ENCODE data around the gene CADPS. TPM values are rescaled to one million over a fixed set of nuclear protein-coding genes. Genes with fewer than 3 reads are reported as not detected.

Gene CADPS
- total and polyA plus RNA-seq, 9 of the 15 experiments (the other 6 are each of a cell fraction or from before 2014, with no cell fraction given) = not detected

DNA sequence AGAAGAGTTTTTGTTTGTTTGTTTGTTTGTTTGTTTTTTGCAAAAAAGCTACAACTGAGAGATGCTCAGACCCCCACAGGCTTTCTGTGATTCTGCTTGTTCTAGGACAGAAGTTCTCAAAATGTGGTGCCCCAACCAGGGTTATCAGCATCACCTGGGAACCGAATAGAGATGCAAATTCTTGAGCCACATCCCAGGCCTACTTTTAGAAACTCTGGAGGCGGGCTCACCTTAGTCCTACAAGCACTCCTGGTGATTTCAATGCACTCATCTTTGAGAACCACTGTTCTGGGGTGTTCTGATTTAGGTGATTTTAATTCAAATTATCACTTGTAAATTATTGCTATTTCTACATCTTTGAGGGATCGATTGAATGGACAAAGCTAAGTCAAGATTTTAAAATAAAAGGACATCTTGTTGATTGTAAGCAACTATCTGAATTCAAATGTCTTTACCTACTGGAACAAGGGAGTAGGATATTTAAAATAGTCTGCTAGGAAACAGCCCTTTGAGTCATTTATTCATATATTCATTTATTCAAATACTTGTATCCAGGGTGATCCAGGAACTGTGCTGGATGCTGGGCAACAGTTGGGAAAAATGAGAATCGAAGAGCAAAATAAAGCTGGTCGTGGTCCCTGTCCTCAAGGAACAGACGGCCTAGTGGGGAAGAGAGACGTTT, 44.7 kb upstream of the CADPS start:
- ATAC-seq (no peak), DNase-seq (ENCODE audit: extremely low read depth in 1 of 4, low spot score in 3 of 4) (no peak), FAIRE-seq (no peak)
- H3K4me2 ChIP-seq (ENCODE audit: insufficient read depth, low read length) = no peak overlapping the region
- H4K20me1 ChIP-seq (replicated peaks; ENCODE audit: control insufficient read depth, insufficient read depth, low read length) = no peaks in the 10 kb centered on the region
- ChIA-PET CTCF (ENCODE audit: low intra/inter-chr PET ratio) (no interaction called here), POLR2A (no interaction called here)
- H3K79me2 ChIP-seq (ENCODE audit: control insufficient read depth, insufficient read depth, low read length) = no peaks in the 10 kb centered on the region
- 0% methylated on average over 7 of the region's 7 CpGs for WGBS (ENCODE audit: insufficient coverage, low coverage, missing lambda C conversion rate)
- no peak overlapping the region for H3K4me3 ChIP-seq
- H3K36me3 ChIP-seq (ENCODE audit: control insufficient read depth, insufficient read depth, low read length) = no peaks in the 10 kb centered on the region
- intact Hi-C loops (cut with micrococcal nuclease) (loop anchor here (10.0 kb wide), 1 partner anchor 75 kb away; no protein-coding TSS in a partner anchor), in situ Hi-C loops (cut with MboI) (no loop called here)
- H3K9me1 ChIP-seq (ENCODE audit: control insufficient read depth, insufficient read depth, low read length) = no peaks in the 10 kb centered on the region
- H3K4me1 ChIP-seq (replicated peaks in 1 of 2; ENCODE audit: control insufficient read depth in 2 of 2, insufficient read depth in 2 of 2, low read length in 2 of 2) = no peaks in the 10 kb centered on the region
- H3K27ac ChIP-seq (ENCODE audit: extremely low read depth, low read depth, low read length) = no peak overlapping the region
- H2AFZ ChIP-seq (ENCODE audit: low read depth, low read length) = no peak overlapping the region
- H3K27me3 ChIP-seq (ENCODE audit: control insufficient read depth in 2 of 2, insufficient read depth in 2 of 2, low read length in 2 of 2) = no peaks in the 10 kb centered on the region
- H3K9ac ChIP-seq (ENCODE audit: insufficient read depth in 1 of 2, low read depth in 2 of 2, low read length in 2 of 2) = no peak overlapping the region
- H3K9me3 ChIP-seq (replicated peaks; ENCODE audit: control insufficient read depth, insufficient read depth, low read depth, low read length) = no peaks in the 10 kb centered on the region
- no TSS peak for BruUV-seq (replicated peaks)
- TF ChIP-seq TAL1 (IDR thresholded peaks at IDR 0.05) (no peak), ZNF175 (CRISPR knock-in tag; IDR thresholded peaks at IDR 0.05; ENCODE audit: low read depth) (no peak), PML (IDR thresholded peaks at IDR 0.05; ENCODE audit: low read length) (no peak), KAT8 (IDR thresholded peaks at IDR 0.05; ENCODE audit: low read depth) (no peak), ZNF347 (CRISPR knock-in tag; IDR thresholded peaks at IDR 0.05; ENCODE audit: low read depth) (no peak), ZNF589 (CRISPR knock-in tag; IDR thresholded peaks at IDR 0.05; ENCODE audit: low read depth) (no peak), PURB (CRISPR knock-in tag; IDR thresholded peaks at IDR 0.05; ENCODE audit: low read depth) (no peak), ZNF766 (CRISPR knock-in tag; conservative IDR thresholded peaks at IDR 0.05) (no peak), SRSF9 (IDR thresholded peaks at IDR 0.05; ENCODE audit: borderline replicate concordance, low read depth, low read length) (no peak), ZEB2 (IDR thresholded peaks at IDR 0.05) (no peak)
- TF ChIP-seq, protein P1, sequence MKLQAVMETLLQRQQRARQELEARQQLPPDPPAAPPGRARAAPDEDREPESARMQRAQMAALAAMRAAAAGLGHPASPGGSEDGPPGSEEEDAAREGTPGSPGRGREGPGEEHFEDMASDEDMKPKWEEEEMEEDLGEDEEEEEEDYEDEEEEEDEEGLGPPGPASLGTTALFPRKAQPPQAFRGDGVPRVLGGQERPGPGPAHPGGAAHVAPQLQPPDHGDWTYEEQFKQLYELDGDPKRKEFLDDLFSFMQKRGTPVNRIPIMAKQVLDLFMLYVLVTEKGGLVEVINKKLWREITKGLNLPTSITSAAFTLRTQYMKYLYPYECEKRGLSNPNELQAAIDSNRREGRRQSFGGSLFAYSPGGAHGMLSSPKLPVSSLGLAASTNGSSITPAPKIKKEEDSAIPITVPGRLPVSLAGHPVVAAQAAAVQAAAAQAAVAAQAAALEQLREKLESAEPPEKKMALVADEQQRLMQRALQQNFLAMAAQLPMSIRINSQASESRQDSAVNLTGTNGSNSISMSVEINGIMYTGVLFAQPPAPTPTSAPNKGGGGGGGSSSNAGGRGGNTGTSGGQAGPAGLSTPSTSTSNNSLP (IDR thresholded peaks at IDR 0.05; ENCODE audit: borderline replicate concordance, low read depth, low read length) = no peak
- TF ChIP-seq, protein P2, sequence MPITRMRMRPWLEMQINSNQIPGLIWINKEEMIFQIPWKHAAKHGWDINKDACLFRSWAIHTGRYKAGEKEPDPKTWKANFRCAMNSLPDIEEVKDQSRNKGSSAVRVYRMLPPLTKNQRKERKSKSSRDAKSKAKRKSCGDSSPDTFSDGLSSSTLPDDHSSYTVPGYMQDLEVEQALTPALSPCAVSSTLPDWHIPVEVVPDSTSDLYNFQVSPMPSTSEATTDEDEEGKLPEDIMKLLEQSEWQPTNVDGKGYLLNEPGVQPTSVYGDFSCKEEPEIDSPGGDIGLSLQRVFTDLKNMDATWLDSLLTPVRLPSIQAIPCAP (CRISPR knock-in tag; IDR thresholded peaks at IDR 0.05; ENCODE audit: borderline replicate concordance) = no peak
- TF ChIP-seq, protein P3, sequence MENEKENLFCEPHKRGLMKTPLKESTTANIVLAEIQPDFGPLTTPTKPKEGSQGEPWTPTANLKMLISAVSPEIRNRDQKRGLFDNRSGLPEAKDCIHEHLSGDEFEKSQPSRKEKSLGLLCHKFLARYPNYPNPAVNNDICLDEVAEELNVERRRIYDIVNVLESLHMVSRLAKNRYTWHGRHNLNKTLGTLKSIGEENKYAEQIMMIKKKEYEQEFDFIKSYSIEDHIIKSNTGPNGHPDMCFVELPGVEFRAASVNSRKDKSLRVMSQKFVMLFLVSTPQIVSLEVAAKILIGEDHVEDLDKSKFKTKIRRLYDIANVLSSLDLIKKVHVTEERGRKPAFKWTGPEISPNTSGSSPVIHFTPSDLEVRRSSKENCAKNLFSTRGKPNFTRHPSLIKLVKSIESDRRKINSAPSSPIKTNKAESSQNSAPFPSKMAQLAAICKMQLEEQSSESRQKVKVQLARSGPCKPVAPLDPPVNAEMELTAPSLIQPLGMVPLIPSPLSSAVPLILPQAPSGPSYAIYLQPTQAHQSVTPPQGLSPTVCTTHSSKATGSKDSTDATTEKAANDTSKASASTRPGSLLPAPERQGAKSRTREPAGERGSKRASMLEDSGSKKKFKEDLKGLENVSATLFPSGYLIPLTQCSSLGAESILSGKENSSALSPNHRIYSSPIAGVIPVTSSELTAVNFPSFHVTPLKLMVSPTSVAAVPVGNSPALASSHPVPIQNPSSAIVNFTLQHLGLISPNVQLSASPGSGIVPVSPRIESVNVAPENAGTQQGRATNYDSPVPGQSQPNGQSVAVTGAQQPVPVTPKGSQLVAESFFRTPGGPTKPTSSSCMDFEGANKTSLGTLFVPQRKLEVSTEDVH (IDR thresholded peaks at IDR 0.05; ENCODE audit: low read depth, partially characterized antibody) = no peak
- TF ChIP-seq, protein P4, sequence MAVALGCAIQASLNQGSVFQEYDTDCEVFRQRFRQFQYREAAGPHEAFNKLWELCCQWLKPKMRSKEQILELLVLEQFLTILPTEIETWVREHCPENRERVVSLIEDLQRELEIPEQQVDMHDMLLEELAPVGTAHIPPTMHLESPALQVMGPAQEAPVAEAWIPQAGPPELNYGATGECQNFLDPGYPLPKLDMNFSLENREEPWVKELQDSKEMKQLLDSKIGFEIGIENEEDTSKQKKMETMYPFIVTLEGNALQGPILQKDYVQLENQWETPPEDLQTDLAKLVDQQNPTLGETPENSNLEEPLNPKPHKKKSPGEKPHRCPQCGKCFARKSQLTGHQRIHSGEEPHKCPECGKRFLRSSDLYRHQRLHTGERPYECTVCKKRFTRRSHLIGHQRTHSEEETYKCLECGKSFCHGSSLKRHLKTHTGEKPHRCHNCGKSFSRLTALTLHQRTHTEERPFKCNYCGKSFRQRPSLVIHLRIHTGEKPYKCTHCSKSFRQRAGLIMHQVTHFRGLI (CRISPR knock-in tag; IDR thresholded peaks at IDR 0.05) = no peak

Data from K562 (cell line).